HG03196 (cell line): ENCODE results near the gene NADK.
"Not testable (repeated sequence)": the region's sequence is repeated elsewhere in the genome, so short reads cannot be mapped to it uniquely, and the experiment has no call there.

Experiments
- ATAC-seq: cut with Tn5 transposase; IDR thresholded peaks from one replicate; pipeline ENCODE4 v1.9.1; 2021; ENCODE audit not compliant: unreplicated experiment

NADK gene

GRCh38 chr1:1715109-1715883, 63.0 kb downstream of the NADK start:
- ATAC-seq, result not testable (repeated sequence)

- ATAC-seq, result not testable (repeated sequence)
These were observed 70.4 kb downstream of the NADK start for GRCh38 chr1:1707897-1708296.

- ATAC-seq, result not testable (repeated sequence)
These were observed 71.0 kb downstream of the NADK start for GRCh38 chr1:1707241-1707640.

- not testable (repeated sequence) for ATAC-seq
These were observed 72.6 kb downstream of the NADK start for GRCh38 chr1:1705623-1706022.

GRCh38 chr1:1704284-1704957, 73.8 kb downstream of the NADK start:
- not testable (repeated sequence) for ATAC-seq

GRCh38 chr1:1703796-1704195, 74.5 kb downstream of the NADK start:
- no peak for ATAC-seq

GRCh38 chr1:1702506-1702905, 75.8 kb downstream of the NADK start:
- not testable (repeated sequence) for ATAC-seq
